Placental epithelial cell (primary cell): ENCODE data around the gene KRTAP5-2. TPM values are rescaled to one million over a fixed set of nuclear protein-coding genes. Genes with fewer than 3 reads are reported as not detected.

Source experiments
- total RNA-seq: library from RNA; depleted of rRNA; stranded (reverse); fragments of >200 nt; gene quantifications from 2 replicates; pipeline ENCODE4 v1.2.3, GENCODE V29; 2012

Gene KRTAP5-2
- total RNA-seq = not detected in 2 replicates

GRCh38 chr11:1597994-1598380 lies at the start of gene KRTAP5-2:
KRTAP5-2 (minus strand) TSS chr11:1598294; CDS start chr11:1598250, 44 bp downstream.

GRCh38 chr11:1629326-1630185 lies 31.5 kb upstream of the KRTAP5-2 start, which contains the start of gene KRTAP5-5:
KRTAP5-5 (plus strand) TSS chr11:1629775; CDS start chr11:1629841, 66 bp downstream.

GRCh38 chr11:1622086-1622485 lies 24.0 kb upstream of the KRTAP5-2 start, which contains the start of gene KRTAP5-4:
KRTAP5-4 (minus strand) TSS chr11:1622138; CDS start chr11:1622093, 45 bp downstream.

DNA sequence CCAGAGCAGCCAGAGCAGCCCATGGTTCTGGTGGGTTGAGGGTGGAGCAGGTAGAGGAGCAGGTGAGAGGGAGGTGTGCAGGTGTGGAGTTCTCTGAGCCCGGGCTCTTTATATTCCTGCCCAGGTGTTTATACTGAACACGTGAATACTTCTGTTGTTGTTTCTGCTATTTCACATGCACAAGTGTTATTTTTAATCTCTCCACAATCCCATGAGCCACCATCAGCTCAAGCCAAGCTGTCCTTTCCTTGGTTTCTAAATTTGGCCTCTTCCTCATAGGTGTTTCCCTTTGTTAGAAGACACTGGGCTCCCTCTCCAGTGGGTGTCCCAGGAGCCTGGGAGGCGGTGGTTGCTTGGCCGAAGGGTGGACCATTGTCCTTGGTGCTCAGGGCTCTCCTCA lies 10.3 kb upstream of the KRTAP5-2 start, which contains the start of gene KRTAP5-3:
Gene KRTAP5-3, minus strand, starts transcription at position 101 of the 400 bp plus-strand sequence. Its CDS starts 78 bp downstream, at position 23.

GRCh38 chr11:1584661-1585370 lies 13.3 kb downstream of the KRTAP5-2 start, which contains the start of gene KRTAP5-1:
KRTAP5-1 (minus strand) TSS chr11:1585283; CDS start chr11:1585249, 34 bp downstream.

GRCh38 chr11:1572197-1573076 lies 25.7 kb downstream of the KRTAP5-2 start, which contains the start of gene DUSP8:
DUSP8 (minus strand) TSS chr11:1572271; CDS start chr11:1565826, 6,445 bp downstream.

Other genes starting within 250 kb of the KRTAP5-2 start
- gene BRSK2, start 208.4 kb downstream of the KRTAP5-2 start, total RNA-seq = 0.11 and 0.39 TPM in 2 replicates
- gene MOB2, start 111.5 kb downstream of the KRTAP5-2 start, total RNA-seq = 25.5 and 32.3 TPM in 2 replicates
- gene DUSP8, start 26.0 kb downstream of the KRTAP5-2 start, total RNA-seq = 0.79 and 1.5 TPM in 2 replicates
- gene KRTAP5-1, start 13.0 kb downstream of the KRTAP5-2 start, total RNA-seq = not detected in 2 replicates
- not detected in 2 replicates for gene KRTAP5-3, start 10.2 kb upstream of the KRTAP5-2 start, total RNA-seq
- not detected in 2 replicates for gene KRTAP5-4, start 23.8 kb upstream of the KRTAP5-2 start, total RNA-seq
- not detected in 2 replicates for gene KRTAP5-5, start 31.5 kb upstream of the KRTAP5-2 start, total RNA-seq
- gene KRTAP5-6, start 98.9 kb upstream of the KRTAP5-2 start, total RNA-seq = not detected in 2 replicates
- gene IFITM10, start 152.3 kb upstream of the KRTAP5-2 start, total RNA-seq = 0.79 TPM in 1 of 2 replicates, not detected in the other
- gene CTSD, start 165.6 kb upstream of the KRTAP5-2 start, total RNA-seq = 58.1 and 60.8 TPM in 2 replicates
- gene SYT8, start 236.7 kb upstream of the KRTAP5-2 start, total RNA-seq = 0.39 and 1.3 TPM in 2 replicates
- gene TNNI2, start 240.7 kb upstream of the KRTAP5-2 start, total RNA-seq = 1.2 TPM in 1 of 2 replicates, not detected in the other